CD4-positive, alpha-beta T cell treated with Interleukin-2 at 100 ng/mL for 4 hours (primary cell): ENCODE measurements around the gene DNAJC7.
A peak's percentile ranks its signal among the peaks of the same experiment; 100 is the strongest.
"Not testable (repeated sequence)": the region's sequence is repeated elsewhere in the genome, so short reads cannot be mapped to it uniquely, and the experiment has no call there.

ENCODE experiments used
- DNase-seq: peaks from one replicate; pipeline ENCODE4 v3.0.0-alpha.2; 2020; ENCODE audit warnings: low spot score

DNAJC7 gene

GRCh38 chr17:41957031-41957868 lies 60.0 kb downstream of the DNAJC7 start:
- no peak for DNase-seq

DNA sequence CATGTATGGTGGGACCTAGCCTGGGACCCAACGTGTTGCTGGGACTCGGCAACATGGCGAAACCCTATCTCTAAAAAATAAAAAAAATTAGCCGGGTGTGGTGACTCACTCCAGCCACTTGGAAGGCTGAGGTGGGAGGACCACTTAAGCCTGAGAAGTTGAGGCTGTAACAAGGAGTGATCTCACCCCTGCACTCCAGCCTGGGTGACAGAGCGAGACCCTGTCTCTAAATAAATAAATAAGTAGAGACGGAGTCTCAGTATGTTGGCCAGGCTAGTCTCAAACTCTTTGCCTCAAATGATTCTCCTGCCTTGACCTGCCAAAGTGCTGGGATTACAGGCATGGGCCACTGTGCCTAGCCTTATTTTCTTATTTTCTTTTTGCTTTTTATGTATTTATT lies 60.7 kb downstream of the DNAJC7 start:
- DNase-seq, result no peak

DNA sequence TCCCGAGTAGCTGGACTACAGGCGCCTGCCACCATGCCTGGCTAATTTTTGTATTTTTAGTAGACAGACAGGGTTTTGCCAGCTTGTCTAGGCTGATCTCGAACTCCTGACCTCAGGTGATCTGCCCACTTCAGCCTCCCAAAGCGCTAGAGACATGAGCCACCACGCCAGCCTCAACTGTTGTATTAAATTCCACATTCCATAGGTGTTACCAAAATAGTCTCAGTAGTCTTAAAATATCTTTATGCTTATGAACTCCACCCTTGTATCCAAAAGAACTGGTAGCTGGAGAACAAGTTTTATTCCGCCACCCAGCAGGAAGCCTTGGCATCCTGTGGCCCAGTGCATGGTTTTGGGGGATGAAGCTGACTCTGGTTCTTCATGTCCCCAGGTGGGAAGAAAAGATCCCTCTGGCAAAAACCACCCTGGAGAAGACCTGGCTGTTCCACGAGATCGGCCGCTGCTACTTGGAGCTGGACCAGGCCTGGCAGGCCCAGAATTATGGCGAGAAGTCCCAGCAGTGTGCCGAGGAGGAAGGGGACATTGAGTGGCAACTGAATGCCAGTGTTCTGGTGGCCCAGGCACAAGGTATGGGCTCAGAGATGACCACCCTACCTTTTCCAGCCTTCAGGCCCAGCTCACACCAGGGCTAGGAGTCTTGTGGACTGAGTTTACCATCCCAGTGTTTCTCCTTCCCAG lies 68.3 kb downstream of the DNAJC7 start:
- DNase-seq, result no peak

DNA sequence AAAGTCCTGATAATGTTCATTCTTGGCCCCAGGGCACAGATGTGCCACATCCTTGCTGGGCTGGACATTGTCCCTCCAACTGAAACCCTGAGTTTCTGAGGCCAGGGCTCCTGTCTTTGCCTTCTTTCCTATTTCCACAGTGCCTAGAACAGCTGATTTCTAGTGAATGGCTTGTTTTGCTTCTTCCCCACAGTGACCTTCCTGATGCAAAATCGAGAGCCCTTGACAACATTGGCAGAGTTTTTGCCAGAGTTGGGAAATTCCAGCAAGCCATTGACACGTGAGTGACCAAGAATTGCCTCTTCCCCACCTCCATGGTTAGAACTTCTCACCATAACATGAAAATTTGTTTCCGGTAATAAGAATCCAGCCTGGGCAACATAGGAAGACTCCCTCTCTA lies 72.3 kb downstream of the DNAJC7 start:
- DNase-seq, result no peak

GRCh38 chr17:41943492-41943891 lies 73.7 kb downstream of the DNAJC7 start:
- DNase-seq, result no peak

- DNase-seq, result no peak
Observed at GRCh38 chr17:41942626-41943373, 74.4 kb downstream of the DNAJC7 start.

- no peak for DNase-seq
Observed at GRCh38 chr17:41941168-41941567, 76.1 kb downstream of the DNAJC7 start.

GRCh38 chr17:41939693-41940090 lies 77.5 kb downstream of the DNAJC7 start:
- DNase-seq, result no peak

DNA sequence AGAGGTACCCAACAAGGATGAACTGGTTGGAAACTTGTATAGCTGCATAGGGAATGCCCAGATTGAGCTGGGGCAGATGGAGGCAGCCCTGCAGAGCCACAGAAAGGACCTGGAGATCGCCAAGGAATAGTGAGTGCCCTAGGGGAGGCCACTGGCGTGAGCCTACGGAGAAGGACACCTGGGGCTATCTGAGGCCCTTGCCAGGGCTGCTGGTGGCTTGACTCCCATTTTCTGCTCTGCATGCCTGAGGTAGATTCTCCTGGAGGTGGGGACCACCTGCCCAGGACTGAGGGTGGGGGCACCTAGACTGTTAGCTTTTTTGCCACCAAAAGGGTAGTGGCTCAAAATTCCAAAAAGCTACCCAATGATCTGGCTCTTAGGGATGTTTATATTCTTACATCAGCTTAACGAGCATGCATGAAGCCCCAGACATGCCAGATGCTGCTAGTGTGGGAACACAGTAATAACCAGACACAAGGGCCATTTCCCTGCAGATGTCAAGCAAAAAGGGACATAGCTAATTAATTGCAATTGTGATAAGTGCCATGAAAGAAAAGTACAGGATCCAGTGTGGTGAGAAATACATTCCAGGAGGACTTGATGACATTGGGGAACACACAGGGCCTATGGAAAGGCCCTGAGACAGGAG lies 78.1 kb downstream of the DNAJC7 start:
- DNase-seq, result no peak

DNA sequence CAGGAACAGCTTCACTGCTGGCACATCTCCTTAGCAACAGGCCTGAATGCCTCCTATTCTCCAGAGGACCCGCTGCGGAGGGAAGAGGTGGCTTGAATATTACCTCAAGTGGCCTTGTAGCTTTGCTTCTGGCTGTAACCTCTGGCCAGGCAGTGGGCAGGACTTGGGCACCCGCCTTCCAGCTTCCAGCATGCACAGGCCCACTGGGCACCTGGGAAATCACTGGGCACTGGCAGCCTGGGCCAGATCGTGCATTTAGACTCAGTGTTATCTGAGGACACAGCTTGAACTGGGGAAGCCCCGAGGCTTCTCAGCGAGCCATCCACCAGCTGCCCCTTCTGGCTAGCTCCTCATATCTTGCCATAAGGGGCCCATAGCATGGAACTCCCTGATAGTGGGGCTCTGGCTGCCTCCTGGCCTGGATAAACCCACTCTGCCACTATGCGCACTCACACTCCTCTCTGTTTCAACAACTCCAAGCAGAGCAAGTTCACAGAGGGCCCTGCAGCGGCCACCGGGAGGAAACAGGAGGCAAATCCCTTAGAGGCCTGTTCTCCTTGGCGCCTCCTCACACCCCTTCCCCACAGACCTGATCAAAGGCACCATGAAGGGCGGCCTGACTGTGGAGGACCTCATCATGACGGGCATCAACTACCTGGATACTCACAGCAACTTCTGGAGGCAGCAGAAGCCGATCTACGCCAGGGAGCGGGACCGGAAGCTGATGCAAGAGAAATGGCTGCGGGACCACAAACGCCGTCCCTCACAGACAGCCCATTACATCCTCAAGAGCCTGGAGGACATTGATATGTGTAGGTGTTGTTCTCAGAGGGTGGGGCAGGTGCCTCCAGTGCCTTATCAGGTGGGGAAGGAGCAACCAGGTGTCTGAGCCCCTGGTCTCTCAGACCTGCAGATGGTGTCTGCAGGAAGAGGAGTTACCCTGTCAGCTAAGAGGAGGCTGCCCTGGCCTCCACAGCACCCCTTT lies 79.0 kb downstream of the DNAJC7 start:
- DNase-seq, result no peak

DNA sequence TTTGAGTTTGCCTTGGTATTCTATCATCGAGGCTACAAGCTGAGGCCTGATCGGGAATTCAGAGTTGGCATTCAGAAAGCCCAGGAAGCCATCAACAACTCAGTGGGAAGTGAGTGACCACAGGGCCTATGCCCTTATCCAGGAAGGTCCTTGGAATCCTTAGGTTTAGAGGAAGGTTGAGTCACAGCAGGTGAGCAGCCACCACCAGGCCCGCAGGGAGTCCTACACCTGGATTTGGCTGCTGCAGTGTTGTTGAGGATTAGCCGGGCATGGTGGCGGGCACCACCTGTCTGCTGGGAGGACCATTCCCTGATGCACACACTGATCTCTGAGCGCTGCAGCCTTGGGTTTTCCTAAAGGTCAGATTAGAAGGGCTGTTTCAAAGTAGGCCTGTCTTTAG lies 81.6 kb downstream of the DNAJC7 start:
- no peak for DNase-seq

DNA sequence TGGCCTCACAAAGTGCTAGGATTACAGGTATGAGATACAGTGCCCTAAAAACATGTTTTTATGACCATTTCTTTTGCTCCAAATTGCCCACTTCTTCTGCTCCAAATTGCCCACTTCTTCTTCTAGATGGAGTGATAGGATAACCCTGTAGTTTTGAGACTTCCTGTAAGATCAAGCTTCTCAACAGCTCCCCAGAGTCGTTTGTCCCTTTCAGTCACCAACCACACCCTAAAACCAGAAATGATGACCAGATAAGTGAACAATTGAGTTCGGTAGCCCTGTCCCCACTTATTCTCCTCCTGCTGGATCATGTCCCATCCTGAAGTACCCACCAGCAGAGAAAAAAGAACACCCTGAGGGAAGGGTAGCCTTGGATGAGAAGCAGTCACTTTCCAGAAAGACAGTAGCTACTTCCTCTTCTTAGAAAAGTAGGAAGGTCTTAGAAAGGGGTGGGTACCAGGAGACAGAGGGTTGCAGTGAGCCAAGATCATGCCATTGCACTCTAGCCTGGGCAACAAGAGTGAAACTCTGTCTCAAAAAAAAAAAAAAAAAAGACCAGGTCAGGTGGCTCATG lies 84.3 kb downstream of the DNAJC7 start:
- peak; percentile 5 for DNase-seq

GRCh38 chr17:41931715-41932114 lies 85.5 kb downstream of the DNAJC7 start:
- DNase-seq, result not testable (repeated sequence)

DNA sequence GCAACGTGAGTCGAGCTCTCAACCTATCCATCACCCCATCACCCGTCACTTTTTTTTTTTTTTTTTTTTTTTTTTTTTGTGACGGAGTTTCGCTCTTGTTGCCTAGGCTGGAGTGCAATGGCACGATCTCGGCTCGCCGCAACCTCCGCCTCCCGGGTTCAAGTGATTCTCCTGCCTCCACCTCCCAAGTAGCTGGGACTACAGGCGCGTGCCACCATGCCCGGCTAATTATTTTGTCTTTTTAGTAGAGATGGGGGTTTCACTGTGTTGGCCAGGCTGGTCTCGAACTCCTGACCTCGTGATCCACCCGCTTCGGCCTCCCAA lies 86.4 kb downstream of the DNAJC7 start:
- DNase-seq, result not testable (repeated sequence)

GRCh38 chr17:41930009-41930832 lies 87.0 kb downstream of the DNAJC7 start, which contains the start of gene ODAD4:
ODAD4 (plus strand) TSS chr17:41930617; CDS start chr17:41930724, 107 bp downstream.
- peak; percentile 96 for DNase-seq

DNA sequence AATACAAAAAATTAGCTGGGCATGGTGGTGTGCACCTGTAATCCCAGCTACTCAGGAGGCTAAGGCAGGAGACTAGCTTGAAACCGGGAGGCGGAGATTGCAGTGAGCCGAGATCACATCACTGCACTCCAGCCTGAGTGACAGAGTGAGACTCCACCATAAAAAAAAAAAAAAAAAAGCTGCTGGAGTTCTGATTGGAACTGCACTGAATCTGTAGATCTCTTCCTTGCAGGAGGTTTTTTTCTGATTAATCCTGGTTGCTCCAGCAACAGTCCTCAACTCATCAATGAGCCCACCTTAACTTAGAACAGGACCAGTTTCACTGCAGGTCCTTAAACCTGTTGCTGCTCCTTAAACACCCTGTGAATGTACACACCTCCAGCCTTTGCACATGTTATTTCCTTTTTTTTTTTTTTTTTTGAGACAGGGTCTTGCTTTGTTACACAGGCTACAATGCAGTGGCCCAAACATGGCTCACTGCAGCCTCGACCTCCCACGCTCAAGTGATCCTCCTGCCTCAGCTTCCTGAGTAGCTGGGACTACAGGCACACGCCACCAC lies 88.5 kb downstream of the DNAJC7 start:
- no peak for DNase-seq
